ENCODE measurements around the gene ADGRV1.

The ADGRV1 gene

DNA sequence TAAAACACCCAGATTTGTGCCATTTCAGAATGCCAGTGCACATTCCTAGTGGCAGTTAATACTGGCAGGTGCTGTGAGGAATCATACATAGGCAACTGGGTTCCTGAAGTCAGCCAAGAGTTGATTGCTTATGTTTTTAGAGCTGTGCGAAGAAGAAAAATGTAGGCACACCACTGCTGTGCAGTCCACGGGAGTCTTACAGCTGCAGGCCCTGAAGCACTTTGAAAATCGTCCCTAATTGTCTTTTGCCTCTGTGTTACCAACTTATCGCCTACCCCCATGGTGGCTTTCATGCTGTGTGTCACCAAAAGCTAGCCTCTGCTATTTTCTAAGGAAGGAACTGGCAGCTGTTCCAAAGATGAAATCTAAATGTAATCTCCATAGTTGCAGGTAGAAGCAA lies 560.6 kb downstream of the ADGRV1 start:
- no peak for DNase-seq

DNA sequence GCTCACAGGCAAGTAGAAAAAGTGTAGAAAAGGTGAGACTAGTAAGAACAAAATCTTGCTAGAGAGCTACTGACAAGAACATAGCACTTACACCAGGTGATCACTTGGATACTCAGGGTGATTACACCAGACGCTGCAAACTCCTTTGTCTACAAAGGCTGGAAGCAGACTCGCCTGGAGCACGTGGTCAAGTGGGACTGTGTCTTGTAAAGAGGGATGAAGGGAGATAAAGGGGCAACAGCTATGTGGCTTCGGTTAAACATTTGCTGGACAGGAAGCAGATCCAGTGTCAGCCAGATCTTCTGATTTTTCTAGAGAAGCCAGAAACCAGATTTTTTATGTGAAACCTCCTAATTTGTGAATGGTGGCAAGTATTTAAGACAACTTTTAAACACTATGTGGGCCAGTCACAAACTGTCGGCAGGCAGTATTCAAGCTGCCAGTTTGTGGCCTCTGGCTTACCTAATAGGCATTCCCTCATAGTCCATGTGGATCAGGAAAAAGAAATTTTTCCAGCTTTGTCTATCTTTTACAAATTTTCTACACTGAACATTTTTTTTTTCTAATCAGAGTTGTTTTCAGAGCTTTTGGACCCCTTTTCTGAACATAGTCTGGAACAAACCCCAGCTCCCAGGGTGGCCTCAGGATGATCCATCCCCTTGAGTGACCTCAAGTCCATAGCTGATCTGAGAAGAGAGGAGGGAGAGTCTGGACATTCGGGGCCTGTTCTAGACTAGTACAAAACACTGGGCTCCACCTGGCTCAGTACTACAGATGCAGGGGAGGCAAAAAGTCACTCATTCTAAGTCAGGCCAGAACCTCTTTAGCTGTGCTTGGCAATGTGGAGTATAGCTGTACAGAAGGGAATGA lies 561.6 kb downstream of the ADGRV1 start:
- DNase-seq: no peak

DNA sequence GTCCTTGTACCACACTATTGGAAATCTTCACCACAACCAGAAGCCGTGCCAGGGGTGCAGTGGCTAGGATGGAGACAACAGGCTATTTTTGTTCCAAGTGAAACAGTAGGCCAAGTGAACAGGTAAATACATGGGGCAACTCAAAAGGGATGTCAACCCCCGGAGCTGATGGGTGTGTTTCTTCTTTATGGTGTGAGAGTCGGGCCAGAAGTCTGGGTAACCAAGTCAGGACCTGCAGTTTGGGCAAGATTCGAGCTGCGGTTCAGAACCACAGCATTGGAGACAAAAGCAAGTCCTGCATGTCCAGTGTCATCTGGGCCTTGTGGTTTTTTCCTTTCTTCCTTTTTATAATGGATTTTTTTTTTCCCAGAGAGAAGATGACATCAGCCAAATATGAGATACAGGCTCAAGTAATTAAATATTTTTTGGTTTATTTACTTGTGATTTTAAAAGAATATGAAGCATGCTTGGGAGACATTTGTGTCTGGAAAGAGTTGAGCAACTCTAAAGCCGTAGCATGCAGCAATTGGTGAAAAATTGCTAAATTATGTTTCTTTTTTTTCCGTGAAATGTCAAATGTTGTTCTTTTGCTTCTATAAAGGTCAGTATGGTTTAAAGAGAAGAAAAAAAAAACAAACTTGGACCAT lies 562.9 kb downstream of the ADGRV1 start:
- DNase-seq: no peak

DNA sequence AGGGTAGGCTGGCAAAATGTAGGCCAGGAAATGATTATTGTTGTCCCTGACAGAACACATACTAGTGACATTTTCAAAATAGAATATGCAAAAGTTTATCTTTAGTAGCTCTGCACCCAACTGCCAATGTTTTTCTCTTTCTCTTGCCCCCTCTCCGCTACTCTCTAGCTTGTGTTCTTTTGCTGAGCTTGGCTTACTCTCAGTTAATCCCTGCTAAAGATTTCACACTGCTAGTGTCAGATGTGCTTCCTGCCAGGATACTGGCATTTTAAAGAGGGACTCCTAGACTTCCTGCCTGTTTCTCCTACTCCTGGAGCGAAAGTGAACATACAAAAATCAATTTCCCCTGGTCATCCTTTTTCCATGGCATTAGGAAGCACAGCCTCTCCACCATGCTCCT lies 564.1 kb downstream of the ADGRV1 start:
- no peak for DNase-seq

DNA sequence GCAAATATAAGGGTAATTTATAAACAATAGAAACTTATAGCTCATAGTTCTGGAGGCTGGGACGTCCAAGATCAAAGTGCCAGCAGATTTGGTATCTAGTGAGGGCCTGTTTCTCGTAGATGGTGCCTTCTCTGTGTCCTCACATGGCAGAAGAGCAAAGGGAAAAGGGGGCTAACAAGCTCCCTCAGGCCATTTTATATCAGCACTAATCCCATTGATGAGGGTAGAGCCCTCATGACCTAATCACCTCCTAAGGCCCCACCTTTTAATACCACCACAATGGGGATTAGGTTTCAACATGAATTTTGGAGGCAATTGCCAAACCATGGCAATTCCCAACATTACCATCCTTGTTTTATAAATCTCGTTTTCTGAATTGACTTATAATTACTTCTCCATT lies 564.7 kb downstream of the ADGRV1 start:
- no peak for DNase-seq

DNA sequence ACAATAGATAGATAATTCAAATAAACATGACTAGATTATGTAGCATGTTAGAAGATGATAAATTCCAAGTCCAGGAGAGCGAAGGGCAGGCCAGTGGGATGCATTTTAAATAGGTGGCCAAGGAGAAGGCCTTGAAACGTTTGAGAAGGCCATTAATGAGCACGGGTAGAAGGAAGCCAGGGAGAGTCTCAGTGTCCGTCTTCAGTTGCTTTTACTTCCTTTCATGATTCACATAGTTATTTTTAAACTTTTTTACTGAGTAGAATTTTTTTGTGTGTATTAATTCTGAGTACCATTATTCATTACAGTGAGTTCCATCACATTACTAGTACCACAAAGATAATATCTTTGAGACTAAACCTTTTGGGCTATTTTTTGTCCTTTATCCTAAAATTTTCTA lies 565.3 kb downstream of the ADGRV1 start:
- DNase-seq: peak; percentile 42

DNA sequence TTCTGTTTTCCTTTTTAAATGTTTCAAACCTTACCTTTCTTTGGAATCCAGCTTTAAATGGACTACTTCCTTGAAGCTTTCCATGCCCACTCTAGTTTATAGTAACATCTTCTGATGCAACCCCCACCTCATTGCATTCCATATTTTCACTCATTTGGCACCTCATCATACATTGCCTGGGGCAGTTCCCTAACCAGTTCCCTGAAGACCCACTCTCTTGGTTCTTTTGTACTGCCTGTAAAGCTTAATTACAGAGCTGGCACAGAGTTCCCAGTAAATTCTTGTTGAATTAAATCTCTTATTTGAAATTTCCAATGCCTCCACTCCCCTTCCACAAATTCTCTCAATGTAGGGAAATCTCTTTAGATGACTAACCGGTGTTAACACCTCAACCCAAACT lies 567.3 kb downstream of the ADGRV1 start:
- DNase-seq: no peak

DNA sequence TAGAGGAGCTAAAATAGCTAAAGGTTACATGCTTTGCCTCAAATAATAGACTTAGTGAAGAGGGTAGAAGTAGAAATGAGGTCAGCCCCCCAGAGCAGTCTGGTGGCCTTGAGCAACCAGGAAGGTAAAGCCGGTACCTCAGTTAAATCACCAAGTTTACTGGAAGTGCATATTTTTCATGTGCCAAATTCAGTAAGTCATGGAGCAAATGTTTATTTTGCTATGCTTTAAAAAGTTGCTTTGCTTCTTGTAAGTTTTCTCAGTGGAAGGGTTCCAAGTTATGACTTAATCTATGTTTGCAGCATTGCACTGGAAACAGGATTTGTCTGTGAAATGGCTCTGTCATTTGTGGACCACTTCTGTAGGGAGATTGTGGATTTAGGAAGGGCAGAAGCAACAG lies 567.9 kb downstream of the ADGRV1 start:
- DNase-seq: peak; percentile 83

DNA sequence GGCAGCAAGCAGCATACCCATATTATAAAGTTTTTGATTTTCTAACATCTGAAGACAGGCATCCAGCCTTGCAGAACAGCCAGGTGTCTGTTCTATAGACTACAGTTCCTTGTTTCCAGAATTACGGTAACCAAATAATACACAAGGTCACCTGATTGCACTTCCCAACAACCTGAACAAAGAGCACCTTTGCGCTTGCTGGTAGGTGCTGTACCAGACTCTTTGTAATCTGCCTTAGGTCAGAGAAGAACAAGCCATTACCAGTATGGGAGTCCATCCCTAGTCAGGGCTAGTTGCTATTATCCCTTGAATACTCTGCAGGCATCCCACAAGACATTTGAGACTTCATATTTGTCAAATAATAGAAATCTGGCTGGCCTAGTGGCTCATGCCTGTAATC lies 568.3 kb downstream of the ADGRV1 start:
- DNase-seq: no peak

DNA sequence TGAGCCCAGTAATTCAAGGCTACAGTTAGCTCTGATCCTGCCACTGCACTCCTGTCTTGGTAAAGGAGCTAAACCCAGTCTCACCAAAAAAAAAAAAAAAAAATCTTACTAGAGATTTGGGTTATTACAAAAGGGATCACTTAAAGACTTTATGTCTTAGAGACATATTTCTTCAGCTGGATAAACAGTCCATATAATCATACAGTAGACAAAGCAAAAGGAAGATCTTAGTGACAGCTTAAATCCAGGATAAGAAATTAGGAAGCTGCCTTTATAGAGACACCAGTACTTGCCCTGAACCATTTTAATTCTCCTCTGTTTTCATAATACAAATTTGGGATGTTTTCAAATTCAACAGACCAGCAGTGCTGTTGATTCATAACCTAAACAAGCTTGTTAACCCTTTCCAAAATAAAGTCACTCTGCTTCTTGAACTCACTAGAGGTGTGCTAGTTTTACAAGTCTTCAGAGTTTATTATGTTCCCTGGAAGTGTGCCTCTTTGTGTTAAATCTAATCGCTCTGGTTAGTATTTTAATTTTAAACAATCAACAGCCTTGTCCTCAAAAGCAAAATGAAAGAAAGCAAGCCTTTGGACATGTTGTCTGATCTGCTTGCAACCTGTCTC lies 569.0 kb downstream of the ADGRV1 start:
- peak; percentile 46 for DNase-seq

DNA sequence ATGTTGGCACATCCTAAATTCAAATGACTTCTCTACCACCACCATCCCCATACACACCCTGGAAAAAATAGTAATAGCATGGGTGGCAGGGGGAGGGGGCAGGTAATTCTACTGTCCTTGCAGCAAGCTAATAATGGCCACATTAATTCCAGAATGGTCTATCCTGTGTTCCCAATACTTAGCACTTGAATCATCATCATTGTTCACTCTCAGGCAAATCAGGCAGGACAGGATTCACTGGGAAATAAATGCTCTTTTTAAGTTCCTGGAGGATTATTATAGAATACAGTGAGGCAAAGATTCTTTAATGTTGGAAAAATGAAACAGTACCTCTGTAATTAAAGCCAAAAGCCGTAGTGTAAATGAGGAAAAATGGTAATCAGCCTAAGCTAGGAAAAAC lies 570.0 kb downstream of the ADGRV1 start:
- no peak for DNase-seq

DNA sequence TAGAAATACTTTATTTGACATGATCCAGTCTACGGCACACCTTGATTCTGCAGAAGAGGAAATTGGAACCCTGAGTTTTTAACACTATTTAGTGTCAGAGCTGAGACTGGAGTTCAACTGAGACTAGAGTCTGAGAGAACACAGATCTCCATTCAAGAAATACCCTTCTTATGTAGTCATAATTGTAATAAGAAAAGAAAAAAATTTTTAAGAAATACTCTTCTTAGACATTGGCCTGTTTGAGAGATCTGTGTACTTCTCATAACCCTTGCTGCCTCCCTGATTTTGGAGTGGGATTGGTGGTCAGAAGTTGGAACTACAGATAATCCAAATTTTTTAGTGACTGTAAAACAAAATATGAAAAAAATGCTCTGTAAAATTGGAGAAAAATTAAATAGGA lies 571.2 kb downstream of the ADGRV1 start:
- peak; percentile 38 for DNase-seq

DNA sequence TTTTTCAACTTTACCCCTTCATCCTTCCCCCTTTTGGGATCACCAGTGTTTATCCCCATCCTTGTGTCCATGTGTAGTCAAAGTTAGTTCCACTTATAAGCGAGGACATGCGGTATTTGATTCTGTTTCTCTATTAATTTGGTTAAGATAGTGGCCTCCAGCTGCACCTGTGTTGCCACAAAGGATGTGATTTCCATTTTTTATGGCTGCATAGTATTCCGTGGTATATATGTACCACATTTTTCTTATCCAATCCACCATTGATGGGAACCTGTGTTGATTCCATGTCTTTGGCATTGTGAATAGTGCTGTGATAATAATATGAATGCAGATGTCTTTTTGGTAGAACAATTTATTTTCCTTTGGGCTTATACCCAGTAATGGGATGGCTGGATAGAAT lies 572.2 kb downstream of the ADGRV1 start:
- DNase-seq: no peak

DNA sequence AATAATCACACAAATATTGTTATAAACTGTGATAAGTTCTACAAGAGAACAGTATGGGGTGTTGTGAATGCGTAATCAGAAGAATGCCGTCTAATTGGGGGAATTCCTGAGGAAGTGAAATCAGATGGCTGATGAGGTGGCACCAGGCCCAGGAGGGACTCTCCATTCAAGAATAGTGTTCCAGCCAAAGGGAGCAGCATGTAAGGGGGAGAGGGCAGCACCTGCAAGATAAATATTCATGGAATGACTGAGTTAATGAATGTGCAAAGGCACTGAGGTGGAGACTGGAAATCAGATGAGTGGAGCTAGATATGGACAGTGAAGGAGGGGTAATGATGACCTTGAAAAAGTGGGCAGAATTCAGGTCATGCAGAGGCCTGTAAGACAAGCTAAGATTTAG lies 574.0 kb downstream of the ADGRV1 start:
- no peak for DNase-seq

DNA sequence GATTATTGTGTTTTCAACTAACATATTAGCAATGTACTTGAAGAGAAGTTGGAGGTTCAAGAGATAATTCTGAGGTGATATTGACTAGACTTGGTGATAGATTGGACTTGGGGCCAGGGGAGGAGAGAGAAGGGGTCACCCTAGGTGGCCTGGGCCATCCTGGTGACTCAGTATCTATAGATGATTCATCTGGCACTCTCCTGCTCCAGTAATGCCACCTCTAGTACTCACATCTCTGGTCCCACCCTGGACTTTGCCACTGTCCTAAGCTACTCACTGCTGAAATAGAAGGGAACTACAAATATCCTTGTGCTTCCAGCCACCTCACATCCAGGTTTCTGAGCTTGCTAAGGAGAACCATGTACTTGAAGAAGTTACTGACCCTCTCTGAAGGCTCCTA lies 574.6 kb downstream of the ADGRV1 start:
- DNase-seq: no peak

DNA sequence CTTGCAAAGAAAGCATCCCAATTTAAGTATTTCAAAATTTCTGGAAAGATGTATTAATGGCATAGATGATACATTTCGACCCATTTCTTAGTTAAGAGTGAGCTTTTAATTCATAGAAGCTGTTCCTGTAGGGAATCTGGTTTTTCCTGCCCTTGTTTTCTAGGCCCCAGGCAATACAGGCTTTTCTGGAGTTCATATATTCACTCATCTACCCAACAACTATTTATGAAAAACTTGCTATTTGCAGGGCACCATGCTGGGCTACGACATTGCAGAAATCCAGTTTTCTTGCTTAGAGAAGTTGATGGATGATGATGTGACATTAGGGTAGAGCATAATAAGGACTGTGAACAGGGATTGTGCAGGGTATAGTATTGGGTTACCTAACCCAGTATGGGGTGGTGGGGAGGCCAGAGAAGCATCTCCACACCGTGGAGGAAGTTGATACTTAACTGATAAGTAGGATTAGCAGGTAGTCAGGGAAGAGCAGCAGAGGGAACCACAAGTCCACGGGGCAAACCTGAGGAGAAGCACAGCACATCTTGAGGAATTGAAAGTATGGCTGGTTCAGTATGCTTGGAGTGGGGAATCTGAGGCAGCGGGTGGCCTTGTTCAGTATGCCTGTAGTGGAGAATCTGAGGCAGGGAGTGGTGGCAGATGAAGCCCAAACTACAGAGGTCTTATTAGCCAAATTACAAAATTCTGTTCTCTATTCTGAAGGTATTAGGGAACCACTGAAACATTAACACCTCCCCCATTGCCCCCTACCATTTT lies 577.1 kb downstream of the ADGRV1 start:
- DNase-seq: no peak

DNA sequence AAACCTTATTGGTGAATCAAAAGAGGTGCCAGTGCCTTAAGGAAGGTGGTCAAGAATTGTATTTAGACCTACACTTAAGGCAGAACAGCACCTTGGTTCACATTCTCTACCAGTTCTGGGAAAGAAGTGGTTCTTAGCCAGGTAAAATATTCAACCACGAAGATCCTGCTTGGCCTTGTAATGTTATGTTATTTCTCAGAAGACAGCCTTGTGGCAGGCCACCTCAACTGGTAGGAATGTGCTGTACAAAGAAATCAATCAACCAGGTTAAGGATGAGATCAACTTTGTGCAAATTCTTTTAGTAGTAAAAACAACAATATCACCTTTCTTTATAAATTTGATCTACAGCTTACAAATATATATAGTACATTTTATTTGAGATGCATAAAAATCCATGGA lies 577.7 kb downstream of the ADGRV1 start:
- DNase-seq: no peak

DNA sequence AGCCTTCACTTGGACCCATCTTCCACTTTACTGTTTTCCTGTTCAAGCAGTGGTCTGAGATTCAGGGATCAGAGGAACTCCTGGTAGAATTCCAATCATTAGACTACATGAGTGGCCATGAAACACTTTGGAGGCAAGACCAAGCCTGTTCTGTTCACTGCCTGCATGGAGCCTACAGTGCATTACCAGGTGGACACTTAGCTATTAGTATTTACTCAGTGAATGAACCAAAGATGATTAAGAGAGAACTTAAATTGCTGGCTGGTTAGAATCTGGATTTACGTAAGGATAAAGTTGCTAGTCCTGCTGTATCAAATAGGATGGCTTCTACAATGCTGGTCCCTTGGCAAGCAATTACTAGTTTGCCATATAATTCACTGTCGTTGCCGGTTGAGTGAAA lies 579.0 kb downstream of the ADGRV1 start:
- DNase-seq: no peak

DNA sequence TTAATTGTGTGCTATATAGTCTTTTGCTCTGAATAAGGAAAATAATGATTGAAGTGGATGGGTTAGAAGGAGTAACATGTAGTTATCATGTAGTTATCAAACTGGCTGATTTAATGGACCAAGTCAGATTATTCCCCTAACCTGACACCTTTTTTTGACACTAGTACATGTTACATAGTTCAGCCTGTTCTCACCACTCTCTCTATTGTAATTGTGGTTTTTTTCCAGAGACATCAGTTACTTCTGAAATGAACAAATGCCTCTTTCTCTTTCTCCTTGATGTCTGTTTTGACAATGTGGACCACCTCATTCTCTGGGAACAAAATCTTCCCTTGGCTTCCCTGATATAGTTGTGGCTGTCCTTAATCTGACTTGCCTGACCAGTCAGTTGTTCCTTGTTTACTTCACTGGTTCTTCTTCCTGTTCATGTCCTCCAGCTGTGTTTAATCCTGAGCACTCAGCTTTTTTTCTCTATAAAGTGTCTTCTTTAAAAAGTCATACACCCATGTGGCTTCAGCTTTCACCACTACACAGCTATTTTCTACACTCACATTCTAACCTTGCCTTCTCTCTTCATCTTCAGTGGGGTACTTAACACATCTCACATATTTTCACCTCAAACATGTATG lies 581.1 kb downstream of the ADGRV1 start:
- no peak for DNase-seq

DNA sequence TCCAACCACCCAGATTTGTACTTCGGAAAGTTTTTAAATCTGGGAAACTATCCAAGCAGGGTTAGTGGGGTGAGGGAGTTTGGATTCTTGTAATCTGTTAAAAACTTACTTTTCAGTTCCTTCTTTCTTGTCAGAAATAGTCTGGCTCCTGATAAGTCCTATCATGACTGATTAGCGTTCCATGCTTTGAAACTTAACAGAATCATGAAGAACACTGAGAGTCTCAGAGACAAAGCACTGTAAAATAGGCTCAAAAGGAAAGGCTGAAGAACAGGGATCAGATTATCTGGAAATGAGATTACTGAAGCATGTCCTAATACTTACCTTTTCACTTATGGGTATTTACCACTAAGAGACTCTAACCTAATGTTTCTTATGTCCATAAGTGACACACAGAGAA lies 582.1 kb downstream of the ADGRV1 start:
- DNase-seq: no peak

DNA sequence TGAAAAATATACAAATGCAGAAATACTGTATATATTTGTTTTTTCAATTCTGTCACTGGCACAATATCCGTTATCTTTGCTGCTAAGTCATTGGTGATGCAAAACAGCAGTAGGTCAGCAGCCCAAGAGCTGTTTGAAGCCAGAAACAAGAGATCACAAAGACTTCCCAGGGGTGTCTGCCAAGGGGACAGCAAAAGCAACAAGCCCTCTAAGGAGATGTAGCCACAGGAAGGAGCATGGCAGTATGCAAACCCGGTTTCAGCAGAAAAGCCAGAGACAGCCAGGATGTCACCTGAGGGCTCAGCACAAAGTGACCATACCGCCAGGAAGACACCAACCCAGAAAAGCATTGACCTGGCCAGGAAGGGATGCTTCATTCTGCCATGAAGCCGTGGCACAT lies 583.0 kb downstream of the ADGRV1 start:
- no peak for DNase-seq

DNA sequence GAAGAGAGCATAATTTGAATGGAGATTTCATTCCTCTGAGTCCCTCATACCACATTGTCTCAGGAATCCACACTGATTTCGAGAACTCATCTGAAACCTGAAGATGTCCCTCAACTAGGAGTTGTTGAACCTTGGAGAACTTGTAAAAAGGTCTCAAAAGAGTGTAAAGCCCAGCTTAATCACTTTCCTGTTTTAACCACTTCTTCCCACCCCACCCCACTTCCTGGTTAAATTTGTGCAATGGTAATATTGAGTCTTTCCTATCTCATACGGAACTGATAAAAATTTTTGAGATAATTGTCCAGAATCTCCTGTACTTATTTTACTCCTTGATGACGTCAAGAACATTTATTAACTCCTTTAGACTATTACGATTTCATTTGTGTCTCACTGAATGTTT lies 583.8 kb downstream of the ADGRV1 start:
- DNase-seq: no peak

DNA sequence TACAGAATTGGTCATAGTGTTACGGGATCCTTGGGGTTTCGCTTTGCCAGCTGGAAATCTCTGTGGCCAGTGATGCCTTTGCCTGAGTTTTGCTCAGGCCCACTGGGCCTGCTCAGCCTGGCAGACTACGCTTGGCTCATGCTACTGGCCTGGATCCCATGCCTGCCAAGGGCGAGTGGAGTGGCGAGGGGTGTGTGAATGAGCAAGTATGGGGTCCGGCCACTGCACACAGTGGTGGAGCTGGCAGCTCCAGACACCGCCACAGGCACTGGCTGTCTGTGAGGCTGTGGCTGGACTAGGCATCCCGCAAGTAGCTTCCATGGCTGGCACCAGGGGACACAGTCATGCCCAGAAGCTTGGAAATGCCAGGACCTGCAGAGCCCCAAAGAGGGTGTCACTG lies 584.2 kb downstream of the ADGRV1 start:
- no peak for DNase-seq
